ENCODE measurements around the gene RET. TPM values are rescaled to one million over a fixed set of nuclear protein-coding genes. Genes with fewer than 3 reads are reported as not detected.

The RET gene
- total RNA-seq, 4 donors from 2014 or later, result 0.23 to 2.1 (median 0.78) TPM

DNA sequence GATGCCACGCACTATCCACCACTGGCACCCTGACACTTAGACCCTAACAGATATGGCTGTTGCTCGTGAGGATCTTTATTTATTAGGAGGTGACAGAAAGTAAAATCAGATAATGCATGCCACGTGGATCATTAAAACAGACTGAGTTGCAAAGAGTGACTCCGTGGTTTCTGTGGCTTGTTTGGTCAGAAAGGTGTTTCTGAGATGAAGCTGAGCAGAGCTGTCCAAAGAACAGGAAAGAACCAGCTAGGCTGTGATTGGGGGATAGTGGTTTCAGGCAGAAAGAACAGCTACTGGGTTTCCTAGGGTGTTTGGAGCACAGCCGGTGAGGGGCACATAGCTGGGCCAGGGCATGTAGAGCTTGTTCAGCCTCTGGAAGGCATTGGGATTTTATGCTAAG is 95.8 kb downstream of the RET start:
- Histone ChIP-seq H3K36me3 (peaks cover 54% of the 10 kb centered on the region), H3K27ac (no peak overlapping the region), H3K4me3 (no peak overlapping the region), H3K9me3 (no peaks in the 10 kb centered on the region), H3K4me1 (no peaks in the 10 kb centered on the region), H3K27me3 (no peaks in the 10 kb centered on the region)
- TF ChIP-seq, protein P1, sequence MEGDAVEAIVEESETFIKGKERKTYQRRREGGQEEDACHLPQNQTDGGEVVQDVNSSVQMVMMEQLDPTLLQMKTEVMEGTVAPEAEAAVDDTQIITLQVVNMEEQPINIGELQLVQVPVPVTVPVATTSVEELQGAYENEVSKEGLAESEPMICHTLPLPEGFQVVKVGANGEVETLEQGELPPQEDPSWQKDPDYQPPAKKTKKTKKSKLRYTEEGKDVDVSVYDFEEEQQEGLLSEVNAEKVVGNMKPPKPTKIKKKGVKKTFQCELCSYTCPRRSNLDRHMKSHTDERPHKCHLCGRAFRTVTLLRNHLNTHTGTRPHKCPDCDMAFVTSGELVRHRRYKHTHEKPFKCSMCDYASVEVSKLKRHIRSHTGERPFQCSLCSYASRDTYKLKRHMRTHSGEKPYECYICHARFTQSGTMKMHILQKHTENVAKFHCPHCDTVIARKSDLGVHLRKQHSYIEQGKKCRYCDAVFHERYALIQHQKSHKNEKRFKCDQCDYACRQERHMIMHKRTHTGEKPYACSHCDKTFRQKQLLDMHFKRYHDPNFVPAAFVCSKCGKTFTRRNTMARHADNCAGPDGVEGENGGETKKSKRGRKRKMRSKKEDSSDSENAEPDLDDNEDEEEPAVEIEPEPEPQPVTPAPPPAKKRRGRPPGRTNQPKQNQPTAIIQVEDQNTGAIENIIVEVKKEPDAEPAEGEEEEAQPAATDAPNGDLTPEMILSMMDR (IDR thresholded peaks at IDR 0.05), result no peak
- TF ChIP-seq POLR2AphosphoS5 (IDR thresholded peaks at IDR 0.05) (no peak), POLR2A (IDR thresholded peaks at IDR 0.05) (no peak), EP300 (IDR thresholded peaks at IDR 0.05) (no peak)
- DNase-seq (ENCODE audit: low spot score in 2 of 2), result no peak
- 86% methylated on average over 5 of the region's 5 CpGs for WGBS

DNA sequence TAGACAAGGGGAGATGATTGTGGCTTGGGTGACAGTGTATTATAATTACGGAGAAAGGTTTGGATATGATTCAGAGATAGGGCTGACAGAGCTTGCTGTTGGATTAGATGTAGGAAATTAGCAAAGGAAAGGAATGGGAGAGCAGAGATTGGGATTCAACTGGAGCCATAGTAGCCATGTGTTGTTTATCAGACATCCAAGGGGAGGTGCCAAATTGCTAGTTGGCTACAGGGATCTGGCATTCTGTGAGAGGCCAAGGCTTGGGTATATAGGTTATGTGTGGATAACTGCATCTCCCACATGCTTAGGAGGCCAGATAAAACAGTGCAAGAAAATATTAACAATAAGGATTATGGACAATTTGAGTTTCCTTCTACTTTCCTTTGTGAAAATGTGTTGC is 96.3 kb downstream of the RET start:
- TF ChIP-seq, protein P1 (IDR thresholded peaks at IDR 0.05), result no peak
- no peak for TF ChIP-seq EP300 (IDR thresholded peaks at IDR 0.05)
- TF ChIP-seq POLR2AphosphoS5 (IDR thresholded peaks at IDR 0.05), result no peak
- TF ChIP-seq POLR2A (IDR thresholded peaks at IDR 0.05), result no peak
- Histone ChIP-seq H3K4me3 (no peak overlapping the region), H3K4me1 (no peaks in the 10 kb centered on the region), H3K36me3 (peaks cover 59% of the 10 kb centered on the region), H3K27ac (no peak overlapping the region), H3K9me3 (no peaks in the 10 kb centered on the region), H3K27me3 (no peaks in the 10 kb centered on the region)
- 91% methylated on average over 1 of the region's 1 CpG for WGBS
- no peak for DNase-seq (ENCODE audit: low spot score in 2 of 2)

DNA sequence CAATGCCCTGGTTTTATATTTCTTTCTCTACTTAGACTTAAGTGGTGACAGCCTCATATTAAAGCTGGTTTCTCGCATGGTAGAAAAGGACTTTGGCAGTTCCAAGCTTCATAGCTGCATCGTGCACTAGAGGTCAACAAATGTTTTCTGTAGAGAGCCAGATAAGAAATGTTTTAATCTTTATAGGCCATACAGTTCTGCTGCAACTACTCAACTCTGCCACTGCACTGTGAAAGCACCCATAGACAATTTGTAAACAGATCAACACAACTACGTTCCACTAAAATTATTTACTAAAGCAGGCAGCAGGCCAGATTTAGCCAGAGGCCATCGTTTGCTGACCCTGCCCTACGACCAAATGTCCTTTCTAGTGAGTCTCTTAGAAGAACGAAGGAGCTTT is 98.1 kb downstream of the RET start:
- no peaks in the 10 kb centered on the region for H3K27me3 ChIP-seq
- no peak overlapping the region for H3K27ac ChIP-seq
- WGBS, result 90% methylated on average over 6 of the region's 6 CpGs
- TF ChIP-seq, protein P1 (IDR thresholded peaks at IDR 0.05), result no peak
- TF ChIP-seq POLR2A (IDR thresholded peaks at IDR 0.05), result no peak
- TF ChIP-seq EP300 (IDR thresholded peaks at IDR 0.05), result no peak
- no peak for TF ChIP-seq POLR2AphosphoS5 (IDR thresholded peaks at IDR 0.05)
- no peaks in the 10 kb centered on the region for H3K4me1 ChIP-seq
- DNase-seq (ENCODE audit: low spot score in 2 of 2), result no peak
- H3K36me3 ChIP-seq, result peaks cover 70% of the 10 kb centered on the region
- H3K9me3 ChIP-seq, result no peaks in the 10 kb centered on the region
- no peak overlapping the region for H3K4me3 ChIP-seq

DNA sequence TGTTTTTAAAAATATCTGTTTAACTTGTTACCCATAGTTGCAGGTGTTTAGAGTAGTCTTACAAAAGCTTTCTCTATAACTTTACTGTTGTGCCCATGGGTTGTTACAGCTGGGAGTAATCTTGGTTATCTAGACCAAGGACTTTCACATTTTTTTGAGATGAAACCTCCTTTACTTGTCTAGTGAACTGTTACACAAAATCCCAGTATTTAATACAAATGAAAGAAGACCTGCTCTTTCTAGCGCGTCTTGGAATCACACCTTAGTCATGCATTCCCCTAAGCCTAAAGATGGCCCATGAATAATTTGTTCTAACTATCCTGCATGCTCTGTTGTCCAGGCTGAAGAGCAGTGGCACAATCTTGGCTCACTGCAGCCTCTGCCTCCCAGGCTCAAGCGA is 99.4 kb downstream of the RET start:
- TF ChIP-seq POLR2AphosphoS5 (IDR thresholded peaks at IDR 0.05), result no peak
- TF ChIP-seq, protein P1 (IDR thresholded peaks at IDR 0.05), result no peak
- TF ChIP-seq POLR2A (IDR thresholded peaks at IDR 0.05), result no peak
- TF ChIP-seq EP300 (IDR thresholded peaks at IDR 0.05), result no peak
- 89% methylated on average over 3 of the region's 3 CpGs for WGBS
- Histone ChIP-seq H3K27me3 (no peaks in the 10 kb centered on the region), H3K27ac (no peak overlapping the region), H3K36me3 (peaks cover 83% of the 10 kb centered on the region), H3K4me3 (no peak overlapping the region), H3K4me1 (no peaks in the 10 kb centered on the region), H3K9me3 (no peaks in the 10 kb centered on the region)
- DNase-seq (ENCODE audit: low spot score in 2 of 2), result no peak

DNA sequence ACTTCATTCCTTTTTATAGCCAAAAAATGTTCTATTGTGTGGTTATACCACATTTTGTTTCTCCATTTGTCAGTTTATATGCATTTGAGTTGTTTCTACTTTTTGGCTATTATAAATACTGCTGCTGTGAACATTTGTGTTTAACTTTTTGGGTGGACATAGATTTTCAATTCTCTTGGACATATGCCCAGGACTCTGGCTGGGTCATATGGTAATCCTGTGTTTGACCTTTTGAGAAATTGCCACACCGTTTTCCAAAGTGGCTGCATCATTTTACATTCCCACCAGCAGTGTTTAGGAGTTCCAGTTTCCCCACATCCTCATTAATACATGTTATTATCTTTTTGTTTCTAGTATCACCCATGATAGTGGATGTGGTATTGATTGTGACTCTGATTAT is 100.7 kb downstream of the RET start:
- Histone ChIP-seq H3K27ac (no peak overlapping the region), H3K4me3 (no peak overlapping the region), H3K27me3 (no peaks in the 10 kb centered on the region), H3K36me3 (peaks cover 86% of the 10 kb centered on the region), H3K9me3 (no peaks in the 10 kb centered on the region), H3K4me1 (no peaks in the 10 kb centered on the region)
- TF ChIP-seq EP300 (IDR thresholded peaks at IDR 0.05) (no peak), POLR2A (IDR thresholded peaks at IDR 0.05) (no peak), POLR2AphosphoS5 (IDR thresholded peaks at IDR 0.05) (no peak)
- TF ChIP-seq, protein P1 (IDR thresholded peaks at IDR 0.05), result no peak
- 65% methylated on average over 1 of the region's 1 CpG for WGBS
- DNase-seq (ENCODE audit: low spot score in 2 of 2), result no peak

Other genes starting within 250 kb of the RET start
- gene CSGALNACT2, start 61.4 kb downstream of the RET start, total RNA-seq, result 10 to 100 TPM; 10.1 to 15.5 (median 13.9) TPM
- gene RASGEF1A, start 190.0 kb downstream of the RET start, total RNA-seq, result 1 to 10 TPM in 1 of 4 donors, under 1 TPM in 3; 0.59 to 2.6 (median 0.79) TPM